ENCODE data around the gene CAPG. TPM values are rescaled to one million over a fixed set of nuclear protein-coding genes. Genes with fewer than 3 reads are reported as not detected.

Gene CAPG
- polyA plus RNA-seq, 1 donor from 2014 or later: not detected

Small RNA genes lying within 50 kb of the gene (small RNA-seq; reads per million reads assigned to genes)
- gene AC062037.1 (0 reads per million in 3 experiments), gene AC062037.2 (0 reads per million in 3 experiments), gene RF00019 (0 to 1.2 (median 0) reads per million in 3 experiments), gene RN7SL113P (0 reads per million in 3 experiments), gene RN7SL251P (0 reads per million in 3 experiments)

Other genes with a start within 250 kb of the CAPG start
- gene TGOLN2, start 82.4 kb downstream of the CAPG start, polyA plus RNA-seq: 22.7 and 29.4 TPM in 2 replicates
- gene RETSAT, start 55.8 kb downstream of the CAPG start, polyA plus RNA-seq: 10.9 and 13.3 TPM in 2 replicates
- 39.7 and 52.6 TPM in 2 replicates for gene ELMOD3, start 55.6 kb downstream of the CAPG start, polyA plus RNA-seq
- gene SH2D6, start 8.3 kb upstream of the CAPG start, polyA plus RNA-seq: not detected in 2 replicates
- 230 and 233 TPM in 2 replicates for gene MAT2A, start 128.8 kb upstream of the CAPG start, polyA plus RNA-seq
- gene GGCX, start 151.1 kb upstream of the CAPG start, polyA plus RNA-seq: 33.9 and 41.4 TPM in 2 replicates
- gene VAMP8, start 167.2 kb upstream of the CAPG start, polyA plus RNA-seq: not detected in 2 replicates
- gene VAMP5, start 174.1 kb upstream of the CAPG start, polyA plus RNA-seq: not detected in 2 replicates
- gene RNF181, start 185.4 kb upstream of the CAPG start, polyA plus RNA-seq: 296 and 330 TPM in 2 replicates
- 8.4 and 9.4 TPM in 2 replicates for gene TMEM150A, start 192.3 kb upstream of the CAPG start, polyA plus RNA-seq
- 28.0 and 42.6 TPM in 2 replicates for gene C2orf68, start 201.7 kb upstream of the CAPG start, polyA plus RNA-seq
- 77.6 and 89.9 TPM in 2 replicates for gene USP39, start 205.8 kb upstream of the CAPG start, polyA plus RNA-seq